GM19438 (cell line): ENCODE data around the gene ERC2.

Source experiments
- ATAC-seq: cut with Tn5 transposase; IDR thresholded peaks from one replicate; pipeline ENCODE4 v1.9.1; 2021; ENCODE audit warnings: low read depth; ENCODE audit not compliant: unreplicated experiment

ERC2 gene

GRCh38 chr3:55641964-55642363 is 826.3 kb downstream of the ERC2 start:
- no peak for ATAC-seq

GRCh38 chr3:55639896-55640765 is 828.1 kb downstream of the ERC2 start:
- ATAC-seq = no peak

- ATAC-seq = no peak
These were observed 829.1 kb downstream of the ERC2 start for GRCh38 chr3:55639143-55639542.

- ATAC-seq = no peak
These were observed 830.2 kb downstream of the ERC2 start for GRCh38 chr3:55637906-55638638.

- ATAC-seq = no peak
These were observed 831.7 kb downstream of the ERC2 start for GRCh38 chr3:55636300-55637195.

GRCh38 chr3:55634345-55634744 is 833.9 kb downstream of the ERC2 start:
- ATAC-seq = no peak

GRCh38 chr3:55633333-55633732 is 834.9 kb downstream of the ERC2 start:
- ATAC-seq = no peak

GRCh38 chr3:55631766-55632331 is 836.4 kb downstream of the ERC2 start:
- ATAC-seq = no peak

GRCh38 chr3:55630921-55631299 is 837.4 kb downstream of the ERC2 start:
- no peak for ATAC-seq

- ATAC-seq = no peak
These were observed 837.9 kb downstream of the ERC2 start for GRCh38 chr3:55630280-55630920.

GRCh38 chr3:55629432-55629831 is 838.8 kb downstream of the ERC2 start:
- no peak for ATAC-seq

- ATAC-seq = peak; percentile 20
These were observed 842.0 kb downstream of the ERC2 start for GRCh38 chr3:55626279-55626665.

GRCh38 chr3:55624238-55624637 is 844.0 kb downstream of the ERC2 start:
- ATAC-seq = no peak

- no peak for ATAC-seq
These were observed 844.5 kb downstream of the ERC2 start for GRCh38 chr3:55623786-55624185.

GRCh38 chr3:55622733-55623132 is 845.5 kb downstream of the ERC2 start:
- ATAC-seq = no peak

- no peak for ATAC-seq
These were observed 846.2 kb downstream of the ERC2 start for GRCh38 chr3:55622116-55622515.

- no peak for ATAC-seq
These were observed 846.6 kb downstream of the ERC2 start for GRCh38 chr3:55621648-55622047.

GRCh38 chr3:55621026-55621422 is 847.2 kb downstream of the ERC2 start:
- no peak for ATAC-seq

- no peak for ATAC-seq
These were observed 847.8 kb downstream of the ERC2 start for GRCh38 chr3:55620351-55621025.
